Left ventricle myocardium inferior (tissue), 1 donor: ENCODE data around the gene MICAL2. TPM values are rescaled to one million over a fixed set of nuclear protein-coding genes. Genes with fewer than 3 reads are reported as not detected.
A peak's percentile ranks its signal among the peaks of the same experiment; 100 is the strongest.

Experiments used
- DNase-seq: peaks from one replicate; pipeline ENCODE4 v3.0.0-alpha.2; 2020
- H3K27ac ChIP-seq: fragments of 200-600 bp; replicated peaks from 2 replicates; pipeline ENCODE4 v1.8.0; 2021
- H3K27me3 ChIP-seq: fragments of 200-600 bp; 2 replicates; pipeline ENCODE4 v1.8.0; 2021; ENCODE audit warnings: low read depth
- H3K36me3 ChIP-seq: fragments of 200-600 bp; 2 replicates; pipeline ENCODE4 v1.8.0; 2021
- H3K4me1 ChIP-seq: fragments of 200-600 bp; 2 replicates; pipeline ENCODE4 v1.8.0; 2021
- H3K4me3 ChIP-seq: fragments of 200-600 bp; 2 replicates; pipeline ENCODE4 v1.8.0; 2021; ENCODE audit warnings: mild to moderate bottlenecking, moderate library complexity
- H3K9me3 ChIP-seq: fragments of 200-600 bp; replicated peaks from 2 replicates; pipeline ENCODE4 v1.8.0; 2021
- CTCF ChIP-seq: fragments of 200-600 bp; IDR thresholded peaks from 2 replicates; pipeline ENCODE4 v1.8.0; 2021; ENCODE audit warnings: antibody characterized with exemption, mild to moderate bottlenecking, borderline replicate concordance
- intact Hi-C: fragments of 100-400 bp; cut with micrococcal nuclease; formaldehyde crosslinking; loops from one replicate; pipeline ENCODE4 v1.11.0; 2022
- total RNA-seq: library from RNA; stranded (reverse); fragmentation: NEBNext Ultra II Directional; extraction: Animal tissue kit (Norgen Biotek cat#: 25700); gene quantifications from one replicate; pipeline ENCODE4 v1.2.1, GENCODE V29; 2021
- donor health status: DM: no; HTN: yes; CAD: no; lungs with severe emphysema.

The MICAL2 gene
- total RNA-seq, 1 donor from 2014 or later, result 85.0 TPM

GRCh38 chr11:12113294-12113693, 2.9 kb downstream of the MICAL2 start:
- Histone ChIP-seq H3K4me3 (peak overlapping the region; percentile 2), H3K9me3 (no peaks in the 10 kb centered on the region), H3K27ac (no peak overlapping the region), H3K4me1 (peaks cover 81% of the 10 kb centered on the region), H3K36me3 (no peaks in the 10 kb centered on the region), H3K27me3 (no peaks in the 10 kb centered on the region)
- DNase-seq, result no peak
- TF ChIP-seq CTCF, result no peak
- intact Hi-C loops, result no loop called here

GRCh38 chr11:12114193-12115033, 4.0 kb downstream of the MICAL2 start:
- no peak for TF ChIP-seq CTCF
- Histone ChIP-seq H3K4me1 (peaks cover 92% of the 10 kb centered on the region), H3K36me3 (no peaks in the 10 kb centered on the region), H3K4me3 (no peak overlapping the region), H3K27me3 (no peaks in the 10 kb centered on the region), H3K27ac (peak overlapping the region; percentile 10), H3K9me3 (no peaks in the 10 kb centered on the region)
- intact Hi-C loops, result no loop called here
- DNase-seq, result no peak

GRCh38 chr11:12116425-12117032, 6.1 kb downstream of the MICAL2 start:
- no peak for DNase-seq
- TF ChIP-seq CTCF, result no peak
- Histone ChIP-seq H3K27ac (peak overlapping the region; percentile 53), H3K27me3 (no peaks in the 10 kb centered on the region), H3K36me3 (no peaks in the 10 kb centered on the region), H3K4me3 (no peak overlapping the region), H3K9me3 (no peaks in the 10 kb centered on the region), H3K4me1 (peaks cover 94% of the 10 kb centered on the region)
- intact Hi-C loops, result no loop called here

- DNase-seq, result no peak
- TF ChIP-seq CTCF, result no peak
- intact Hi-C loops, result no loop called here
- Histone ChIP-seq H3K27me3 (no peaks in the 10 kb centered on the region), H3K4me1 (peaks cover 94% of the 10 kb centered on the region), H3K36me3 (no peaks in the 10 kb centered on the region), H3K9me3 (no peaks in the 10 kb centered on the region), H3K4me3 (no peak overlapping the region), H3K27ac (peak overlapping the region; percentile 53)
Observed at GRCh38 chr11:12117200-12117599, 6.8 kb downstream of the MICAL2 start.

- Histone ChIP-seq H3K36me3 (no peaks in the 10 kb centered on the region), H3K9me3 (no peaks in the 10 kb centered on the region), H3K4me3 (no peak overlapping the region), H3K27me3 (no peaks in the 10 kb centered on the region), H3K27ac (peak overlapping the region; percentile 53), H3K4me1 (peaks cover 94% of the 10 kb centered on the region)
- intact Hi-C loops, result no loop called here
- no peak for TF ChIP-seq CTCF
- no peak for DNase-seq
Observed at GRCh38 chr11:12117611-12118010, 7.2 kb downstream of the MICAL2 start.
